GM18508 (cell line): ENCODE measurements around the gene SLC39A12.

Experiments
- ATAC-seq: cut with Tn5 transposase; IDR thresholded peaks from one replicate; pipeline ENCODE4 v1.9.1; 2021; ENCODE audit warnings: moderate number of reproducible peaks; ENCODE audit not compliant: insufficient read depth, unreplicated experiment

SLC39A12 gene

GRCh38 chr10:18043148-18044006, 91.7 kb downstream of the SLC39A12 start:
- no peak for ATAC-seq

- no peak for ATAC-seq
Measured at GRCh38 chr10:18044976-18045720, 93.4 kb downstream of the SLC39A12 start.

- no peak for ATAC-seq
Measured at GRCh38 chr10:18056583-18056982, 104.9 kb downstream of the SLC39A12 start.

GRCh38 chr10:18059826-18060559, 108.3 kb downstream of the SLC39A12 start:
- no peak for ATAC-seq

GRCh38 chr10:18066947-18067346, 115.2 kb downstream of the SLC39A12 start:
- no peak for ATAC-seq

GRCh38 chr10:18068401-18068800, 116.7 kb downstream of the SLC39A12 start:
- no peak for ATAC-seq

- ATAC-seq = no peak
Measured at GRCh38 chr10:18071591-18071990, 119.9 kb downstream of the SLC39A12 start.

- ATAC-seq = no peak
Measured at GRCh38 chr10:18073314-18073713, 121.6 kb downstream of the SLC39A12 start.

- no peak for ATAC-seq
Measured at GRCh38 chr10:18075881-18076280, 124.2 kb downstream of the SLC39A12 start.

- ATAC-seq = no peak
Measured at GRCh38 chr10:18079665-18080295, 128.1 kb downstream of the SLC39A12 start.

- ATAC-seq = no peak
Measured at GRCh38 chr10:18082381-18082780, 130.7 kb downstream of the SLC39A12 start.

GRCh38 chr10:18085855-18086254, 134.1 kb downstream of the SLC39A12 start:
- ATAC-seq = no peak

- ATAC-seq = no peak
Measured at GRCh38 chr10:18086746-18087145, 135.0 kb downstream of the SLC39A12 start.

- ATAC-seq = no peak
Measured at GRCh38 chr10:18087355-18087754, 135.6 kb downstream of the SLC39A12 start.
